Medulla oblongata (tissue), 1 donor: ENCODE data around the gene PDSS2.

Experiments used
- DNase-seq: peaks from one replicate; pipeline ENCODE4 v3.0.0-alpha.2; 2015; ENCODE audit errors: extremely low spot score

Gene PDSS2

GRCh38 chr6:107361753-107362604 lies 97.4 kb downstream of the PDSS2 start:
- DNase-seq, result no peak

DNA sequence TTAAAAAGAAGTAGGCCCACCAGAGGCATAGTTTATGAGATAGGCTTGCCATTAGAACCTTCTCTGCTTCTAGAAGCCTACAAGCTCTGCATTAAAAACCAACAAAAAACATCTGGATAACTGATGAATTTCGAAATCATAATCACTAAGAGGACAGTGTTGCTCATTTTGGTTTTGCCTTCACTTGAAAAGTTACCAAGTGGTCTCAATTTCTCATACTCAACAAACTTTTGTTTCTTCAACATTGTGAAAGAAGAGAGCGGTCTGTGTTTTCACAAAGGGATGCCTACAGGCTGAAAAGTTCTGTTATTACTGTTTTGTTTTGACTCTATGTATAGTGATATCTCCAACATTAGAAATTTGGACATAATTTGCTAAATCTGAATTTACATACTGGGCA lies 98.9 kb downstream of the PDSS2 start:
- no peak for DNase-seq

DNA sequence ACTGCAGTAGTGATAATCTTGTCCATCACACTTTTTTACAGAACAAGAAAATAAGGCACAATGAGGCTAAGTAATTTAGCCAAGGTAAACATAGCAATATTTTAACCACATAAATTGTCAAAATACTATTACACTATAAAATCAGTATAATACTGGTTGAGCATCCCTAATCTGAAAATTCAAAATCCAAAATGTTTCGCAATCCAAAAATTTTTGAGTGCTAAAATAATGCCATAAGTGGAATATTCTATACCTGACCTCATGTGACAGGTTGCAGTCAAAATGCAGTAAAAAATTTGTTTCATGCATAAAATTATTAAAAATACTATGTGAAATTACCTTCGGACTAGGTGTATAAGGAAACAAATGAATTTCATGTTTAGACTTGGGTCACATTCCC lies 101.5 kb downstream of the PDSS2 start:
- no peak for DNase-seq

DNA sequence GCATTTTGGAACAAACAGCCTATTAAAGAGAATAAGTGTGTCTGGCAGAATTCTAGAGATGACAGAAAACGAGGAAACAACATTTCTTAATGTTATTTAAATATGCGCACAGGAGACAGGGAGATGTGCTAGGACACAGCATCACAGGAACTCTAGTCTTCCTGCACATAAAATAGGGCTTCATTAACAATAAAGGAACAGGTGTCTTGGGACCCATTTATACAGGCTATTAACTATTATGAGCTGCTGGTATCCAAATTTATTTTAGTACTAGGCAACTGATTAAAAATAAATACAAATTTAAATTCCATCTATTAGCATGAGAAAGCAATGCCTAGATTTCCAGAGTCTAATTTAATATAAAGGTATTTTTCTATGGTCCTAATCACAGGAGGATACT lies 102.3 kb downstream of the PDSS2 start:
- no peak for DNase-seq

DNA sequence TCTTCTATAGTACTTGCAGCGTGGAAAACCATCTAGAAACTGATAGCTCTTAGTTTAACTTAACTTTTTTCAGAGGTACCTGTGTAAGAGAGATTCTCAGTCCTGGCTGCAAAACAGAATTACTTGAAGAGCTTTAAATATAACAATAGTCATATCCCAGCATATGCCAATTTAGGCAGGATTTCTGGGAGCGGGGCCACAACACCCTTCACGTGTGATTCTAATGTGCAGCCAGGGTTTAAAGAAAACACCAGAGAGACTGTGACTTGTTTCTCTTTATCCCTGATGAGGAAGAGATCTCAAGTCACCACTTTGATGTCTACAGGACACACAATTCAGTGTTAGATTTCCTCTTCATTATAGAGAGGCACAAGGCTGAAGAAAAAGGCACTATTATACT lies 103.7 kb downstream of the PDSS2 start:
- no peak for DNase-seq

DNA sequence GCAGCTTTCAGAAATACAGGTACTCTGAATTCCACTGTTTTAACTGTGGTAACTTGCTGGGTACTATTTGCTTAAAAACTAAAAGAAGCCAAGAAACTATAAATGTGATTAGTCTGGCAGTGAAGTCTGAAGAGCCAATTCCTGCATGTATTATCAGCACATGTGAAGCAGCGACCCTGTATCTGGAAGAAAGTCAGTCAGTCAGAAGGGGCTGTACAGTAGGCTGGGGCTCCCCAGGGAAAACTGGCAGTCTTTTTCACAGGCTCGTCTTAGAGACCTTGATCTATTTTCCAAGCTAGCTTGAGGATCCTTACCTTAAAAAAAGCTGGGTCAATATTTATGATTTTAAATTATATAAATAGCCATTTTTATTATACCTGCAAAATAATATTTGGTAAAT lies 104.9 kb downstream of the PDSS2 start:
- DNase-seq, result no peak

DNA sequence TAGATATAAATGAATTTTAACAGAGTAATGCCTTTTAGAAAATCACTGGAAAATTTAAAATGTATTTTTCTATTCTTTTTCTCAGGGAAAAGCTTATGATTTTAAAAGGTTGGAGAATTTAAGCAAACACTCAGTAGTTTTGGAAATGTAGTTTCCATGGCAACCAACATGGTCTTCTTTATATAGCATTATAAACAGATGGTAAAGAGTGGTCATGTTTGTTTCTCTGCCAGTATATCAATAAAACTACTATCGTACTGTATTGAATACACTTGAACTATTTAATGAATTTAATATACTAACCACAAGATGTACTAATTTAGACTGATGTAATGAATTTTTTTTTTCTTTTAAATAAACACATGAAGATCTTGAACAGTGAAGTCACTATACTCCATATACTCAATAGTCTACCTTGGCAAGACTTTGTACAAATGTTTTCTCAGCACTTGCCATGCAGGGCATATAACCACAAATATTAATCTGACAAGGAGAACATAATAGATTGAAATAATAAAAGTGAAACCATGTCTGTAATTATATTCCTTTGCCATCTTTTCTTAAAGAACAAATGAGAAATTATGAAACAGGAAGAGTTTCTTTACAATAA lies 105.5 kb downstream of the PDSS2 start:
- no peak for DNase-seq

DNA sequence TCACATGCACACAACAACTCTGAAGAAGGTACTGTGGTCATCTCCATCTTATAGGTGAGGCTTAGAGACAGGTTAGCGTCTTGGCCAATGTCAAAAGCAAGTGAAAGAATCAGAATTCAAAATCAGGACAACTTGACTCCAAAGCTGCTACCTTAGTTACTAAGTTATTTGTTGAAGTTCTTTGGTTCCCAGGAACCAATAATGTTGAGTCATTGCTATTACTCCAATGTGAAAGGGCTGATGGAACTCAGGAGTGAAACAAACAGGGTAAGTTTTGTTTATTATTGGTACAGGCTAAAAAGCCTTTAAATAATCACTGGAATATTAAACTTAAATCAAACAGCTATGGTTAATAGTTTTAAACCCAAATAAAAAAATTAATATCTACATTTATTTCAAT lies 111.1 kb downstream of the PDSS2 start:
- DNase-seq, result no peak

DNA sequence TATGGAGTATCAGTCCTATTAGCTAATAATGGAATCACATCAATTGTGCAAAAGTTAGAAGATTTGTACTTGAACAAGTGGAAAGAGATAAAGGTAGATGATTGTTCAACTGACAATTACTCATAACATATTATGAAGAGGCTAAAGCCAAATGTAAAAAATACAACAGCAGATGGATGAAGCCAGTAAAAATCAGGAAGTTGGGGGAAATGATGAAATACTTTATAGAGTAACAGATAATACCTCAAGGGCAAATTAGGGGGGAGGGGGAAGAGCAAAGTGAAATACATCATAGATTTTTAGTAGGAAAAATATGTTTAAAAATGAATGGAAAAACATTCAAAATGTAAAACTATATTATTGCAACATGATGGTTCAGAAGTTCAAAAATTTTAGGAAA lies 114.0 kb downstream of the PDSS2 start:
- DNase-seq, result no peak

DNA sequence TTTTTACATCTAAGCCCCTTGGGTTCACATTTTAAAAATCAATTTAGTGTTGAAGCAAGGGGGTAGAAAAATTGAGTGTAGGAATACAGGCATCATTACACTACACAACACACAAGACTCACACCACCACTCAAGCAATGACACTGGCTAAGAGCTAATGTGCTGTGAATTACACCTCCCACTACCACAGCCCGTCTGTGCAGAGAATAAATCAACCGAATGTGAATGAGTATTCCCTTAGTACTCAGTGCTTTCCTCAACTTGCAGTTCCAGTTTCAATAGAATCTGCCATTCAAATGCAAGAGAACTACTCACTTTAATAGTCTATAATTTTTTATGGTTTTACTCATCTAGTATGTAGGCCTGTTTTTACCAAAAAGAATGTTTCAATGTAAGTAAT lies 114.4 kb downstream of the PDSS2 start:
- DNase-seq, result no peak

GRCh38 chr6:107344383-107344782 lies 115.0 kb downstream of the PDSS2 start:
- DNase-seq, result no peak

- DNase-seq, result no peak
Measured at GRCh38 chr6:107342144-107342543, 117.2 kb downstream of the PDSS2 start.

DNA sequence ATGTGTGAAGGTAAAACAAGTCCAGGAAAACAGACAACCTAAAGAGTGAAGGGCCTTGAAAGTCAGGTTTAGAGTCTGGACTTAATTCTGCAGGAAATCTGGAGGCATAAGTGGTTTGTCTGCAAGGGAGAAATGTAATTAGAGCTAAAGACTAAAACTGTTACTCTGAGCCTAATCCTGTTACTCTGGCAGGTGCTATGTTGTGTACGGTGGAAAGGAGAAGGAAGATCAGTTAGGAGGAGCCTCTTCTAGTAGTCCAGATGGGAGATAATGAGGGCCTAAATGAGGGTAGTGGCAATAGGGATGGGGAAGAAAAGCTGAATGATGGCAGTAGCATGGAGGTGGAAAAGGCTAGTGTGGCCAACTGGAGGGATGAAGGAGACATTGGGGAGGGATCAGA lies 118.5 kb downstream of the PDSS2 start:
- DNase-seq, result no peak

- no peak for DNase-seq
Measured at GRCh38 chr6:107337191-107337741, 122.1 kb downstream of the PDSS2 start.

DNA sequence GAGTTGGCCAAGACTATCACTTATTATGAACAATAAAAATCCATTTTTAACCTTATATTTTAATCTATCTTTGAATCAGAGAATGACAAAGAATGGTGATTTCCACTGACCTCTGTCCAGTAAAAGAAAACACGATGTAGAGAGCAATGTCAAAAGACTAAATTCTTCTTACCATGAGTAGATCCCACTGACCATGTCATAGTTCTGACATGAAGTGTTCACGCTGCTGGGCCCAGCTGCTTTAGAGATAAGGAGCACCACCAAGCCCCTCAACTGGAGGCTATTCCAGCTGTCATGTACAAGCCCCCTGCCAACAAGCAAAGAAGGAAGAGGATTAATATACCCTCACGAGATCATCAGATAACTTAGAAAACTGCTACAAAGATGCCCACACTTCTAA lies 125.3 kb downstream of the PDSS2 start:
- no peak for DNase-seq

DNA sequence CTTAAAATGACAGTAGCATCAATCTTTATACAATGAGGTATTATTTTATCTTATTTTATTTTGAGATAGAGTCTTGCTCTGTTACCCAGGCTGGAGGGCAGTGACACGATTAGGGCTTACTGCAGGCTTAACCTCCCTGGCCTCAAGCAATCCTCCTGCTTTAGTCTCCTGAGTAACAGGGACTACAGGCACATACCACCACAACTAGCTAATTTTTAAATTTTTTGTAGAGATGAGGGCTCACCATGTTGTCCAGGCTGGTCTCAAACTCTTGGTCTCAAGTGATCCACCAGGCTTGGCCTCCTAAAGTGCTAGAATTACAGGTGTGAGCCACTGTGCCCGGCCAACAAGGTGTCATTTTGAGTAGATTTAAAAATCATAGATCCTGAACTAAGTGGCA lies 125.9 kb downstream of the PDSS2 start:
- no peak for DNase-seq

DNA sequence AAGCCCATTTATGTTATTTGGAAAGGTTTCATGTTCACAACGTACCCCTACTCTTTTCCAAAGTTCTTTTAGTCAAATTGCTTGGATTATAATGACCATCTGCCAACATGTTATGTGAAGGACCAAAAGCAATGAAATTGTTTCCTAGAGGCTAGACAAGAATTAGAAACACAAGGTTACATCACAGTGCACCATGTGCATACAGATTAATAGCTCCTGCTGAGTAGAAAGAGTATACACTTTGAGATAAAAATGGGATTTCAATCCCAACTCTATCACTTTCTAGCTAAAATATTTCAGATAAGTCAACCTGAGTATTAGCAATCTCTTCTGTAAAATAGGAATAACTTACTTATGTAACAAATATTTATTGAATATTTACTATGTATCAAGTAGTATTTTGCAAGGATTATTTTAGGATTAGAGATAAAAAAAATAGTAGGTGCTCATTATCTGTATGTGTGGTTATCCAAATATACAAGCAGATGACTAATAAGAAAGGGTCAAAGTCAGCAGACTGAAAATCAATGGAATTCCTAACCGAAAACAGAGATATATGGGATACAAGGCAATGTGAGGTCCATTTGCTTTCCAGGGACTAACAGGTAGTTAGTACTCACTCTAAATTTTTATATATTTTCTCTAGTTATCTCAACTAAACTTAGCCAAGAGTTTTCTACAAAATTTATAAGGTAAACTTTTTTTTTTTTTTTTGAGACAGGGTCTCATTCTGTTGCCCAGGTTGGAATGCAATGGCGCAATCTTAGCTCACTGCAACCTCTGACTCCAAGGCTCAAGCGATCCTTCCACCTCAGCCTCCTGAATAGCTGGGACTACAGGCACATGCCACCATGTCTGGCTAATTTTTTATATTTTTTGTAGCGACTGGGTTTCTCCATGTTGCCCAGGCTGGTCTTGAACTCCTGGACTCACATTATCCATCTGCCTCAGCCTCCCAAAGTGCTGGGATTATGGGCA lies 127.7 kb downstream of the PDSS2 start:
- no peak for DNase-seq

- no peak for DNase-seq
Measured at GRCh38 chr6:107330168-107330567, 129.2 kb downstream of the PDSS2 start.

- no peak for DNase-seq
Measured at GRCh38 chr6:107329063-107329860, 130.1 kb downstream of the PDSS2 start.

GRCh38 chr6:107328081-107328480 lies 131.3 kb downstream of the PDSS2 start:
- DNase-seq, result no peak

GRCh38 chr6:107323133-107323785 lies 136.1 kb downstream of the PDSS2 start:
- no peak for DNase-seq
